NOMO-1 treated with DMSO at 0.1 percent for 48 hours (cell line): ENCODE measurements around the gene TSPAN15.

ENCODE experiments used
- DNase-seq: peaks from one replicate; lab custom pipeline; 2025; ENCODE audit not compliant: unreplicated experiment; lab: John Stamatoyannopoulos, UW

Gene TSPAN15

GRCh38 chr10:69416695-69417094, 34.6 kb upstream of the TSPAN15 start, which contains the start of gene TACR2:
TACR2 (minus strand) TSS chr10:69416918; CDS start chr10:69416323, 595 bp downstream.
- DNase-seq, result no peak

- no peak for DNase-seq
Measured at GRCh38 chr10:69417542-69417941, 33.7 kb upstream of the TSPAN15 start.

- DNase-seq, result no peak
Measured at GRCh38 chr10:69418052-69418752, 33.1 kb upstream of the TSPAN15 start.

- DNase-seq, result no peak
Measured at GRCh38 chr10:69419096-69419743, 32.0 kb upstream of the TSPAN15 start.

- no peak for DNase-seq
Measured at GRCh38 chr10:69419744-69420126, 31.5 kb upstream of the TSPAN15 start.

GRCh38 chr10:69421611-69422308, 29.5 kb upstream of the TSPAN15 start:
- DNase-seq, result no peak

GRCh38 chr10:69422676-69423075, 28.6 kb upstream of the TSPAN15 start:
- no peak for DNase-seq

- no peak for DNase-seq
Measured at GRCh38 chr10:69425041-69425440, 26.2 kb upstream of the TSPAN15 start.

- DNase-seq, result no peak
Measured at GRCh38 chr10:69425511-69426298, 25.6 kb upstream of the TSPAN15 start.

- DNase-seq, result no peak
Measured at GRCh38 chr10:69426376-69426727, 24.9 kb upstream of the TSPAN15 start.

- no peak for DNase-seq
Measured at GRCh38 chr10:69428165-69428564, 23.1 kb upstream of the TSPAN15 start.

- no peak for DNase-seq
Measured at GRCh38 chr10:69434169-69434568, 17.1 kb upstream of the TSPAN15 start.

GRCh38 chr10:69434926-69435325, 16.3 kb upstream of the TSPAN15 start:
- DNase-seq, result no peak

- DNase-seq, result no peak
Measured at GRCh38 chr10:69435966-69436520, 15.2 kb upstream of the TSPAN15 start.

GRCh38 chr10:69437321-69438259, 13.7 kb upstream of the TSPAN15 start:
- DNase-seq, result no peak

GRCh38 chr10:69438536-69439349, 12.5 kb upstream of the TSPAN15 start:
- DNase-seq, result peak; percentile 19

GRCh38 chr10:69439350-69439739, 11.9 kb upstream of the TSPAN15 start:
- no peak for DNase-seq

GRCh38 chr10:69439813-69440506, 11.3 kb upstream of the TSPAN15 start:
- peak; percentile 74 for DNase-seq

- no peak for DNase-seq
Measured at GRCh38 chr10:69443354-69443753, 7.9 kb upstream of the TSPAN15 start.
